H54 (cell line): Measurements from ENCODE around the gene LRMDA.

Experiments used
- DNase-seq: peaks from one replicate; pipeline ENCODE4 v3.0.0; 2011; ENCODE audit warnings: low spot score, mixed read lengths; ENCODE audit not compliant: insufficient read length
- FAIRE-seq: peaks from 3 replicates; lab custom pipeline; 2011; peaks lifted over from hg19 to GRCh38; lab: Jason Lieb, UNC
- POLR2A ChIP-seq: IDR thresholded peaks from 2 replicates; pipeline ENCODE4 v1.6.1; 2011; ENCODE audit warnings: low read depth, mild to moderate bottlenecking, low read length

The LRMDA gene

DNA sequence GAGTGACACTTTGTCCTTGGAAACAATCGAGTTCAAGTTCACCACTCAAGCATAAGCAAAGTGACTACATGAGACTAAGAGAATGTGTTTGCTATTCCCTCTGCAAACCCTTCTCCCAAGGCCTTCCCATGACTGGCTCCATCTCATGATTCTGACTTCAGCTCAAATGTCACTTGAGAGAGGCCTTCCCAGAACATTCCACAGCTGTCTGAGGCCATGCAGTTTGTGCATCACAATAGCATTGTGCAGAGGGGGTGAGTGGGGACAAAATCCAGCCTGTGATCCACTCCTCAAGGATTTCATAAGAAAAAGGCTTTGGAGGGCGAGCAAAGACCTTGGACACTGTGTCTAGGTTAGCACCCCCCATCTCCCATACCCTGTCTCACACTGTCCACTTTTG, 6.9 kb upstream of the LRMDA start:
- no peak for FAIRE-seq
- DNase-seq: no peak
- TF ChIP-seq POLR2A: no peak

DNA sequence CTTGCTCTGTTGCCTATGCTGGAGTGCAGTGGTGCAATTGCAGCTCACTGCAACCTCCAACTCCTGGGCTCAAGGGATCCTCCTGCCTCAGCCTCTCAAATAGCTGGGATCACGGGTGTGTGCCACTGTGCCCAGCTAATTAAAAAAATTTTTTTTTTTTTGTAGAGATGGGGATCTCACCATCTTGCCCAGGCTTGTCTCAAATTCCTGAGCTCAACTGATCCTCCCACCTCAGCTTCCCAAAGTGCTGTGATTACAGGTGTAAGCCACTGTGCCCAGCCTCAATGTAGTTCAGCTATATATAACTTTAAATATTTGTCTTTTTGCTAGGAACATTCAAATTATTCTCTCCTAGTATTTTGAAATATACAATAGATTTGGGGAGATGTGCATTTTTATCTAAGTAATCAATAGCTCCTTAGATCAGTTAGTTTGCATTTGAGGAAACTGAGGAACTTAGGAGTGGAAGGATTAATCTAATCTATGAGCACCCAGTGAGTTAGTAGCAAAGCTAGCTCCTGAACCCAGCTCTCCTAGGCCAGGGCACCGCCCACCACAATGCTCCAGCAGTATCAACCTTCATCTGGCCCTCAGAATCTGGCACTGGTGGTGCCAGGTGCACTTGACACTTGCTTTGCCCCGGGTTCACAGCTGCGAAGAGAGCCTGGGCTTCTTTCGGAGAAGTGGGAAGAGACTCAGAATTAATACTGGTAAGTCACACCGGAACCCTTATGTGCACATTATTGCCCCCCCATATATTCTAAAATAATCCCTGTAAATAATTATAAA, 5.9 kb upstream of the LRMDA start:
- TF ChIP-seq POLR2A: no peak
- FAIRE-seq (no peak), DNase-seq (no peak)

DNA sequence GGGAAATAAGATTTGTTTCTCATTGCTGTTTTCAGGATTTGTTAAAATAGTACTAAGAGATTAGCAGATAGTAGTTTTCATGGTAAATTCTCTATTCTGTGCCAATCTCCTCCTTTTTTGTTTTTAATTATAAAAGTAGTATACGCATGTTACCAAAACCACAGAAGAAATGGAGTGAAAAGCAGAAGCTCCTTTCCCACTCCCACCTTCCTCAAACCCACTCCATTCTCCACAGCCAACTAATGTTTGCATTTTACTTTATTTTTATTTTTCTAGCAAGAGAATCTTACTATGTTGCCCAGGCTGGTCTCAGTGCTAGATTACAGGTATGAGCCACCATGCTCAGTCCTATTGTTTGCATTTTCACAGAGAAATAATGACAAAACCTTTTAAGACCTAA, 4.5 kb upstream of the LRMDA start:
- DNase-seq (no peak), FAIRE-seq (no peak)
- TF ChIP-seq POLR2A: no peak

DNA sequence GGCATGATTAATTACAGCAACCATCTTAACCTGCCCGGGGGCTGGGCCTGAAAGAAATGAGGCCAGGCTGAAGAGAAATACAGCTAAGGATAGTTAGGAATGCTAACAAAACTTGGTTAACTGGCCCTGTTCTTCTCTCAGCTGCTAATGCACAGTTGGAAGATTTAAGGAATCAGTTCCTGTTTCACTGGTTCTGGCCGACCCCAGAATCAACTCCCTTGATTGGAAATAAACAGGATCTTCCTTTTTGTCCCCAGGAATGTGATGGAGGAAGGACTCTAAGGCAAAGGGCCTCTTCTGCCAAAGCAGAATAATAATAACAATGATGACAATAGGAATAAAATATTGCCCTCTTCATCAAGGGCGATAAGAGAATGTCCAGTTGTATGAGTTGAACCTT, 3.5 kb upstream of the LRMDA start:
- no peak for DNase-seq
- TF ChIP-seq POLR2A: no peak
- no peak for FAIRE-seq

DNA sequence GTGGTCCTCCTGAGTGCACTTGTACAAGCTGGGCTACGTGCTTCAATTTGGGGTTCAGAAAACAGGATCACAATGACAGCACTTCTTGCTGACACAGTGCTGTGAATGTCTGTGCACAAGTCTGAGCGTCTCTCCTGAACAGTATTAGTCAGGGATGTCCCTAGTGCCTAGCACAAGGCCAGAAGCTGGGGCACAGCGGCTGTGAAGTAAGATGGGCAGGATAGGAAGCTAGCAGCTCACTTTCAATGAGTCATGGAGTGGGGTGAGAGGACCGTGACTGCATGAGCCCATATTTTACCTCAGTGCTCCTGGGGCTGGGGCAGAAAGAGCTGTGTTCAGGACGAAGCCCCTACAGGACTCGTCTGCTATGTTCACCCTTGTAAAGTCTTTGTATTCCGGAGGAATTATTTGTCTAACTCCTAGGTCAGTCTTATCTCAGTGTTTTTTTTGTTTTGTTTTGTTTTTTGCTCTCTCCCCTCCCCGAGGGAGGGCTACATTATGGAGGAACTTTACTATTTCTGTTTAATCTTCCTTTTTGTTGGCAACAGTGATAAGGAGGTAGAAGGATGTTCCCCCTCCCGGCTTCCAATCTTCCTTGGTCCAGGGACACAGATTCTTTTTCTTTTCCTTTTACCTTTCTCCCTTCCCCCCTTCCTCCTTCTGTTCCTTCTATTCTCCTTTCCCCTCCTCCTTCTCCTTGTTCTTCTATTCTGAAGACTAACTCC, 2.8 kb upstream of the LRMDA start:
- FAIRE-seq (peak; percentile 92), DNase-seq (peak; percentile 94)
- TF ChIP-seq POLR2A: no peak

DNA sequence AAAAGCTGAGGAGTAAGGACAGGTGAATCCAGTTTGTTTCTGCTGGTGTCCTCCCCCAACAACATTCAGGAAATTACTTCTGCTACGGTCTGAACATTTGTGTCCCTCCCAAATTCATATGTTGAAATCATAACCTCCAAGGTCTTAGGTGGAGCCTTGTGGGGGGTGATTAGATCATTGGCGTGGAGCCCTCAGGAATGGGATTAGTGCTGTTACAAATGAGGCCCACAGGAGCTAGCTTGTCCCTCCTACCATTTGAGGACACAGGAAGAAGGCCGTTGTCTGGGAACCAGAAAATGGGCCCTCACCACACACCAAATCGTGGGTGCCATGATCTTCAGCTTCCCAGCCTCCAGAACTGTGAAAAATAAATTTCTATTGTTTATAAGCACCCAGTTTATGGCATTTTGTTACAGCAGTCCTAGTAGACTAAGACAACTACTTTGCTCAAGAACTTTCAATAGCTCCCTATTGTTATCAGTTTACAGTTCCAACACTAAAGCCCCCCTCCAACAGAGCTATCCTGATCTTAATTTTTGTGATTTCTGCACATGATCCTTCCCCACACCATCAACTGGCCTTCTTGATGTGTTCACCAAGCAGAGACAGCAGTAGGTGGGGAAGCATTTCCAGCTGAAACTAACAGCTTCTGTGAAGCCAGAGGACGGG, 2.1 kb upstream of the LRMDA start:
- DNase-seq: no peak
- FAIRE-seq: no peak
- no peak for TF ChIP-seq POLR2A

DNA sequence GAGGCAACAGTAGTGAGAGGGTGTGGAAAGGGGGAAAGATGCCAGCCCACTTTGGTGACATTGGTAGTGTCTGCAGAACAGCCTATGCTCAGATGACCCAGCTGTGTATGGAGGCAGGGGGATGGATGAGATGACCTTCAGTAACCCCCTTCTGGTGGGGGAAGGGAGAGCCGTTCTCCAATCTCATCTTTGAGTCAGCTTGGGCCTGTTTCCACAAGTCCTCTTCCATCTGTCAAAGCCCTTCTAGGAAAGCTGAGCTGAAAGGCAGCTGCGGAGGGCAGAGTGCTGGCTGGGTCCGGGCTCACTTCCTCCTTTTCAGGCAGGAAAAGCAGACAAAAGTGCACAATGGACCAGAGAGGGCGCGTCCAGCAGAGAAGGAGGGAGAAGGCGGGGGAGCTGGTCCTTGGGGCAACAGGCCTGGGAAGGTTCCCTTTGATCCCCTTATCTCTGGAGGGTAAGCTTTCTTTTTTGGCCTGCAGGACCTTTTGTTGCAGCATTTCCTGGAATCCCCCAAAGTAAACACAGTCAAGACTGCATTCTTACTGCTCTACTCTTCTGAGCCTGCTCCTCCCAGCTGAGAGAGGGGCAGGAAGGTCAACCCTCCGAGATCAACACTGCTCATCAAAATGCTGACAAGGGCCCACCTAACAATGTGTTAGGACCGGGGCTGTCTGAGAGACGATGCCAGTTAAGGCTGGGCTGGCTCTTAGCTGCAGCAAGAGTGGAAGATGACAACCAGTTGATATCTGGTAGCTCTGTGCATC, 1.2 kb upstream of the LRMDA start:
- TF ChIP-seq POLR2A: no peak
- DNase-seq (no peak), FAIRE-seq (no peak)

DNA sequence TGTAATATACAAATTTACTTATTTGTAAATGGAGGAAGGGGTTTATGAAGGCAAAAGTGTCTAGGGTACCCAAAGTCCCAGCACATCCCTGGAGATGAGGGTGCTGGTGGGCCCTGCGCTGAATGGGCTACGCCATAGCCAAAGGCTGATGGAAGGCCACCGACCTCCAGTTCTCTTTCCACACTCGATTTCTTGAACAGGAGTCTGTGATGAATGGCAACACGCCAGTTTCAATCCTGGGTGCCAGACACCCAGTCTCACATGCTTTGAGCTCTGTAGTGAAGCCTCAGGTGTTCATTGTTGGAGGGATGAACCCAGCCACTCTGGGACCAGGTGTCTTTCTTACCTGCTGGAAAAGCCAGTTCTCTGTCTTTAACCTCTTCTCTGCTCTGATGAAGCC, 752 bp downstream of the LRMDA start:
- no peak for DNase-seq
- no peak for FAIRE-seq
- TF ChIP-seq POLR2A: no peak

DNA sequence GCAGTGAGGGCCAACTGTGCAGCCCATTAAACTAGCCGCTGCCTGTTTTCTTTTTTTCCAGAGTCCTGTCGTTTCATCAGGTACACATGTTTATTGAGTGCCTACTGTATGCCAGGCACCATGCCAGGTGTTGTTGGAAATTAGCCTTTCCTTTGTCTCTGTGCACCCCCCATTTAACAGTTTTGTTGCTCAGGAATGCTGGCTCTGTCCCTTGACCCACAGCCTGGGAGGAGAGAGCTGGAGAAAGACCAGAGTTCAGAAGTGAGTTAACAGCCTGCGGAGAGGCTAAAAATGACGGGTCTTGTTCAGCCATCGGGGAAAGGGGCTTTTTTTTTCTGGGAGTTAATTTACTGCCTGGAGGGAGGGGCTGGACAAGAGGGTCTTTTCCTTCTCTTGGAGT, 1.3 kb downstream of the LRMDA start:
- no peak for TF ChIP-seq POLR2A
- FAIRE-seq (no peak), DNase-seq (no peak)

DNA sequence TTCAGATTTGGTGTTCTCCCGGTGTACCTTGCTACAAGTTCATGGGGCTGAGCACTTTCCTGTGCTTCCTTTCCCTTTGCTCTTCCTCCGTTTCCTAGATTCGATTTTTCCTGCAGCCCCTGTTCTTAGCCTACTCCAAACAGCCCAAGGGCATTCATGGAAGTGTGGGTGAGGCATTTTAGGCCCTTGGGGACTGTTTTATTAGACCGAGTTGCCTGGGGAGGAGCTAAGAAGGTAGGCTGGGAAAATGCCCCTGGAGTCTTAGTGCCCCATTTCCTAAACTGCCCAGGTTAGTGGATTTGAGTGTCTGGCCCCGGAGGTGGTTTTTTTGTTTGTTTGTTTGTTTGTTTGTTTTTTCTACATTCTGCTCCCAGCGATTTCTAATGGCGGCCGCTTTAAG, 1.8 kb downstream of the LRMDA start:
- DNase-seq (no peak), FAIRE-seq (no peak)
- TF ChIP-seq POLR2A: no peak

DNA sequence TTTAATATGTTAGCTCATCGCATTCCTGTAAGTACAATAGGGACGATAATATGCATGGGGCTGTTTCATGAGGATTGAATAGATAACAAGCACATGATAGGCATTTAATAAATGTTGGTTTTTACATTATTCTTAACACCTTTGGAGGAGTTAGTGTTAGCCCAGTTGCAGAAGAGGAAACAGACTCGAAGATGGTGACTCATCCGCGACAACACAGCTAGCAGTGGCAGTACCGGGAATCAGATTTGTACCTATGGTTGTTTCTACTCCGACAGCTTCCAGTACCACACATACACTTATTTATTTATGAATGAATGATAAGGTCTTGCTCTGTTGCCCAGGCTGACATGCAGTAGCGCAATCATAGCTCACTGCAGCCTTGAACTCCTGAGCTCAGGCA, 2.9 kb downstream of the LRMDA start:
- DNase-seq (no peak), FAIRE-seq (no peak)
- TF ChIP-seq POLR2A: no peak

DNA sequence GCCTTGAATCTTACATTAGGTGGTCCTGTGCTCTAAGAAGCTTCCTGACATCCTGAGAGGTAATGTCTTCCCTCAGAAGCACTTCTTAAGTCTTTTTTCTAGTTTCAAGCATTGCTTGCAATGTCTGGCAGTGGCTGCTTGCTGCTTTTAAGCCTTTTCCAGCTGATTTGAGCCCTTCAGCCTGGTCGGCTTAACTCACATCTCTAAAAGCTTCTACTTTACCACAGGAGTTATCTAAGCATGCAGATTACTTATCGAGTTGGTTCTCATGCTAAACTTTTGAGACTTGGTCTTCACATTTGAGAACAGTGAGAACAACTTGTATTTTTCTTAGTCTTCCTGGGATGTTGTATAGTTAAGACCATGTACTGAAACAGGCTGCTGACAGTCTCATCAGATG, 3.9 kb downstream of the LRMDA start:
- no peak for FAIRE-seq
- TF ChIP-seq POLR2A: no peak
- no peak for DNase-seq

DNA sequence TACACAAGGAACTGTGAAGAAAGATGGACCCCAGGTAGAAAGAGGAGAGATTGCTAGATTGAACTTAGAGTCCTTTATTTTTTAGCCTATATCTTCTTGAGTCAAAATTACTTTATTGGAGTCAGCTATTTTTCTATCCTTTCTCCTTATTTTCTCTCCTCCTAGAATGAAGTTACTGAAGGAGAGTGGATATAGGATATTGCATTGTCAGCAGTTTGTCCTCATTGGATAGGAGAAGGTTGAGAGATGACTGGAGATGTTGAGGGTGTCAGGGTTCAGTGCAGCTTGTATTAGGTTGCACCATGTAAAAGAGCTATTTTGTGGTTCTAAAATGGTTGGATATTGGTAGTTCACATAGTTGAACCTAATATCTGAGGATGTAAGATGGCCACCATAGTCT, 5.5 kb downstream of the LRMDA start:
- FAIRE-seq (no peak), DNase-seq (no peak)
- no peak for TF ChIP-seq POLR2A

DNA sequence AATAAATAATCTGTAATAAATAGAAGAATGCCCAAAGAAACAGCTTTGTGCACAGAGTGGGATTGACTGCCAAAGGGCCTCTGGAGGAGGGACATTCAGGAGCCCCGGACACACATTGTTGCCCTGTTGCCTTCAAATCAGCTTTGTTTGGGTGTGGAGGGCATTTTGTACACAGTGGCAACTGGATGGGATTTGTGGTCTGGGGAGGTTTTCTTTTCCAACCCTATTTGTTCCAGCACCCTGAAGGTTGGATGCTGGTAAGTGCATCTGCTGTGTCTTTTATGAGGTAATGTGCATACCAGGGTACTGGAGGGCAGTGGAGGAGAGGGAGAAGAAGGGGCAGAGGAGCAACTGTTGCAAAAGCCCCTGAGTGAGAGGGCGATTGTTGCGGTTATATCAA, 6.3 kb downstream of the LRMDA start:
- TF ChIP-seq POLR2A: no peak
- DNase-seq (no peak), FAIRE-seq (no peak)
